A549 (cell line): ENCODE results near the gene DENND5A. TPM values are rescaled to one million over a fixed set of nuclear protein-coding genes. Genes with fewer than 3 reads are reported as not detected.

Experiments used
- ATAC-seq, 2 experiments: fragments of 200-7000 bp in 1 of 2; fragments of >200 bp in 1 of 2; cut with Nextera tagmentation in 1 of 2; cut with Tn5 transposase in 1 of 2; 3 replicates each; pipeline versions ENCODE4 v1.8.0 to v1.9.1; 2018 to 2020; ENCODE audit warnings: mild to moderate bottlenecking in 1 of 2, moderate library complexity in 1 of 2
- CTCF ChIA-PET: fragments of 300-600 bp; sonication (Branson Sonifier 250); formaldehyde crosslinking; extraction: SDS; loops from one replicate; lab custom pipeline; 2021; ENCODE audit warnings: antibody characterized with exemption, inconsistent platforms; lab: Yijun Ruan, JAX
- POLR2A ChIA-PET: fragments of 350-600 bp; formaldehyde crosslinking; extraction: SDS; loops from one replicate; lab custom pipeline; 2021; ENCODE audit warnings: antibody characterized with exemption, inconsistent platforms; lab: Yijun Ruan, JAX
- DNase-seq, 2 experiments: peaks; one replicate each; pipeline versions ENCODE4 v3.0.0 to v3.0.0-alpha.2; 2011 to 2016; ENCODE audit warnings: low read depth in 1 of 2, low spot score in 1 of 2
- FAIRE-seq: peaks from 2 replicates; lab custom pipeline; 2011; peaks lifted over from hg19 to GRCh38; lab: Jason Lieb, UNC
- H3K27ac ChIP-seq, 2 experiments: fragments of >200 bp; sonication (Bioruptor Twin); formaldehyde crosslinking; 3 replicates each; pipeline ENCODE4 v1.5.1; 2016 to 2017
- H3K4me1 ChIP-seq: fragments of >200 bp; sonication (Bioruptor Twin); formaldehyde crosslinking; 3 replicates; pipeline ENCODE4 v1.6.1; 2016
- H3K4me2 ChIP-seq: fragments of >200 bp; sonication (Bioruptor Twin); formaldehyde crosslinking; 3 replicates; pipeline ENCODE4 v1.6.1; 2016
- H3K4me3 ChIP-seq: fragments of >200 bp; sonication (Bioruptor Twin); formaldehyde crosslinking; 3 replicates; pipeline ENCODE4 v1.5.1; 2016
- H3K9me3 ChIP-seq: fragments of >200 bp; sonication (Bioruptor Twin); formaldehyde crosslinking; 3 replicates; pipeline ENCODE4 v1.6.1; 2016
- BHLHE40 ChIP-seq: IDR thresholded peaks from 2 replicates; pipeline ENCODE4 v1.6.1; 2012; ENCODE audit warnings: low read depth, low read length, inconsistent platforms
- EHMT2 ChIP-seq: fragments of 200-600 bp; sonication (generic); IDR thresholded peaks from 2 replicates; pipeline ENCODE4 v1.6.1; 2016; ENCODE audit warnings: antibody characterized with exemption, low read depth, mild to moderate bottlenecking, moderate library complexity
- ESRRA ChIP-seq: fragments of 150-350 bp; IDR thresholded peaks from 2 replicates; pipeline ENCODE4 v1.6.1; 2014; ENCODE audit warnings: mild to moderate bottlenecking, low read length, borderline replicate concordance
- FOSB ChIP-seq: fragments of 250-450 bp; sonication (Bioruptor Pico); IDR thresholded peaks from 2 replicates; pipeline ENCODE4 v1.5.0; 2020; ENCODE audit warnings: mild to moderate bottlenecking, moderate library complexity
- FOXS1 ChIP-seq: fragments of 250-450 bp; sonication (Bioruptor Pico); IDR thresholded peaks from 2 replicates; pipeline ENCODE4 v1.5.0; 2020; ENCODE audit warnings: mild to moderate bottlenecking, moderate library complexity
- HDAC2 ChIP-seq: fragments of 200-600 bp; sonication (generic); IDR thresholded peaks from 2 replicates; pipeline ENCODE4 v1.6.1; 2016
- HES2 ChIP-seq: fragments of >200 bp; sonication (Bioruptor Twin); formaldehyde crosslinking; IDR thresholded peaks from 2 replicates; pipeline ENCODE4 v1.6.1; 2016
- HEYL ChIP-seq: fragments of 250-450 bp; sonication (Bioruptor Pico); IDR thresholded peaks from 2 replicates; pipeline ENCODE4 v1.8.0; 2021; ENCODE audit warnings: mild to moderate bottlenecking, moderate library complexity
- HOXB13 ChIP-seq: fragments of 250-450 bp; sonication (Bioruptor Pico); IDR thresholded peaks from 2 replicates; pipeline ENCODE4 v1.5.0; 2020; ENCODE audit warnings: low read depth, mild to moderate bottlenecking, moderate library complexity
- JUN ChIP-seq, 2 experiments: fragments of >200 bp; sonication (Bioruptor Twin); formaldehyde crosslinking; IDR thresholded peaks; 2 replicates in 1 of 2; 3 replicates in 1 of 2; pipeline ENCODE4 v1.6.1; 2016 to 2017
- JUNB ChIP-seq: fragments of >200 bp; sonication (Bioruptor Twin); formaldehyde crosslinking; IDR thresholded peaks from 2 replicates; pipeline ENCODE4 v1.6.1; 2016
- MAX ChIP-seq: IDR thresholded peaks from 2 replicates; pipeline ENCODE4 v1.6.1; 2012
- MAZ ChIP-seq: fragments of 150-350 bp; IDR thresholded peaks from 2 replicates; pipeline ENCODE4 v1.6.1; 2014; ENCODE audit warnings: antibody characterized with exemption, low read depth, low read length, borderline replicate concordance
- NPAS2 ChIP-seq: fragments of 250-450 bp; sonication (Bioruptor Pico); IDR thresholded peaks from 2 replicates; pipeline ENCODE4 v1.8.0; 2022; ENCODE audit warnings: mild to moderate bottlenecking, moderate library complexity, borderline replicate concordance
- NR3C1 ChIP-seq: fragments of >200 bp; sonication (Bioruptor Twin); formaldehyde crosslinking; IDR thresholded peaks from 3 replicates; pipeline ENCODE4 v1.6.1; 2017
- PBX3 ChIP-seq: IDR thresholded peaks from 2 replicates; pipeline ENCODE4 v1.6.1; 2012
- PHF8 ChIP-seq: fragments of 200-600 bp; sonication (generic); IDR thresholded peaks from 2 replicates; pipeline ENCODE4 v1.6.1; 2016; ENCODE audit warnings: low read depth, mild to moderate bottlenecking, antibody characterized with exemption, moderate library complexity, borderline replicate concordance
- POLR2AphosphoS2 ChIP-seq: conservative IDR thresholded peaks from 2 replicates; pipeline ENCODE4 v1.6.1; 2012; ENCODE audit warnings: low read length, improper control_type of control experiment, inconsistent platforms
- RAD21 ChIP-seq, 2 experiments: fragments of >200 bp in 1 of 2; sonication (Bioruptor Twin) in 1 of 2; formaldehyde crosslinking in 1 of 2; IDR thresholded peaks in 1 of 2; conservative IDR thresholded peaks in 1 of 2; 2 replicates in 1 of 2; 3 replicates in 1 of 2; pipeline ENCODE4 v1.6.1; 2012 to 2018; ENCODE audit warnings: inconsistent platforms in 1 of 2
- RCOR1 ChIP-seq: fragments of 150-350 bp; IDR thresholded peaks from 2 replicates; pipeline ENCODE4 v1.6.1; 2014; ENCODE audit warnings: antibody characterized with exemption, low read length, low read depth
- SREBF2 ChIP-seq: fragments of 450-650 bp; IDR thresholded peaks from 2 replicates; pipeline ENCODE4 v1.6.1; 2014; ENCODE audit warnings: mild to moderate bottlenecking, moderate library complexity
- TFCP2L1 ChIP-seq: fragments of 250-450 bp; sonication (Bioruptor Pico); IDR thresholded peaks from 2 replicates; pipeline ENCODE4 v1.5.0; 2021; ENCODE audit warnings: mild to moderate bottlenecking
- TP53 ChIP-seq: fragments of 250-450 bp; sonication (Bioruptor Pico); IDR thresholded peaks from 2 replicates; pipeline ENCODE4 v1.5.0; 2021; ENCODE audit warnings: mild to moderate bottlenecking, moderate library complexity
- ZC3H11A ChIP-seq: fragments of 450-650 bp; IDR thresholded peaks from 2 replicates; pipeline ENCODE4 v1.6.1; 2014; ENCODE audit warnings: antibody characterized with exemption, mild to moderate bottlenecking
- ZSCAN20 ChIP-seq: fragments of 250-450 bp; sonication (Bioruptor Pico); IDR thresholded peaks from 2 replicates; pipeline ENCODE4 v1.8.0; 2022; ENCODE audit warnings: mild to moderate bottlenecking, moderate library complexity
- WGBS: methylation state at CpG from one replicate; pipeline ENCODE4 v1.1.6; 2017; ENCODE audit errors: missing lambda C conversion rate; 5-methylcytosine and 5-hydroxymethylcytosine counted together
- polyA plus RNA-seq, 4 experiments: library from polyadenylated mRNA; depleted of rRNA in 3 of 4; stranded (reverse); fragments of >200 nt; fragmentation: RNase III in 1 of 4; extraction: RNeasy Plus Mini Kit Qiagen cat#74134 plus additional on column Dnase treatment in 1 of 4; gene quantifications; 2 replicates in 3 of 4; 3 replicates in 1 of 4; pipeline ENCODE4 v1.2.3, GENCODE V29; 2011 to 2017
- TF ChIP-seq, protein P1 (sequence below): fragments of >200 bp; sonication (Bioruptor Twin); formaldehyde crosslinking; IDR thresholded peaks from 3 replicates; pipeline ENCODE4 v1.6.1; 2016
- TF ChIP-seq, protein P2 (sequence below): fragments of 250-450 bp; sonication (Bioruptor Pico); IDR thresholded peaks from 2 replicates; pipeline ENCODE4 v1.5.0; 2021; ENCODE audit warnings: mild to moderate bottlenecking, moderate library complexity, borderline replicate concordance

Gene DENND5A
- polyA plus RNA-seq, 2 of the 4 experiments (the other 2 are of a cell fraction): 36.6 to 88.7 TPM

GRCh38 chr11:9269492-9270013 lies 4.4 kb upstream of the DENND5A start:
- no peak overlapping the region for H3K27ac ChIP-seq
- no peak for ATAC-seq
- WGBS: 92% methylated on average over 2 of the region's 2 CpGs
- no peaks in the 10 kb centered on the region for H3K9me3 ChIP-seq
- DNase-seq: no peak
- H3K4me3 ChIP-seq: no peak overlapping the region
- ChIA-PET POLR2A (no interaction called here), CTCF (interaction anchor here (0.7 to 0.8 kb wide), 2 partner anchors 9 to 344 kb away, joined by 3 to 5 read pairs; no protein-coding TSS in a partner anchor)
- no peak overlapping the region for H3K4me2 ChIP-seq
- no peak for FAIRE-seq
- H3K4me1 ChIP-seq: peaks cover 4% of the 10 kb centered on the region
- TF ChIP-seq, protein P1, sequence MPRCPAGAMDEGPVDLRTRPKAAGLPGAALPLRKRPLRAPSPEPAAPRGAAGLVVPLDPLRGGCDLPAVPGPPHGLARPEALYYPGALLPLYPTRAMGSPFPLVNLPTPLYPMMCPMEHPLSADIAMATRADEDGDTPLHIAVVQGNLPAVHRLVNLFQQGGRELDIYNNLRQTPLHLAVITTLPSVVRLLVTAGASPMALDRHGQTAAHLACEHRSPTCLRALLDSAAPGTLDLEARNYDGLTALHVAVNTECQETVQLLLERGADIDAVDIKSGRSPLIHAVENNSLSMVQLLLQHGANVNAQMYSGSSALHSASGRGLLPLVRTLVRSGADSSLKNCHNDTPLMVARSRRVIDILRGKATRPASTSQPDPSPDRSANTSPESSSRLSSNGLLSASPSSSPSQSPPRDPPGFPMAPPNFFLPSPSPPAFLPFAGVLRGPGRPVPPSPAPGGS: no peak
- no peak for TF ChIP-seq SREBF2
- TF ChIP-seq, protein P2, sequence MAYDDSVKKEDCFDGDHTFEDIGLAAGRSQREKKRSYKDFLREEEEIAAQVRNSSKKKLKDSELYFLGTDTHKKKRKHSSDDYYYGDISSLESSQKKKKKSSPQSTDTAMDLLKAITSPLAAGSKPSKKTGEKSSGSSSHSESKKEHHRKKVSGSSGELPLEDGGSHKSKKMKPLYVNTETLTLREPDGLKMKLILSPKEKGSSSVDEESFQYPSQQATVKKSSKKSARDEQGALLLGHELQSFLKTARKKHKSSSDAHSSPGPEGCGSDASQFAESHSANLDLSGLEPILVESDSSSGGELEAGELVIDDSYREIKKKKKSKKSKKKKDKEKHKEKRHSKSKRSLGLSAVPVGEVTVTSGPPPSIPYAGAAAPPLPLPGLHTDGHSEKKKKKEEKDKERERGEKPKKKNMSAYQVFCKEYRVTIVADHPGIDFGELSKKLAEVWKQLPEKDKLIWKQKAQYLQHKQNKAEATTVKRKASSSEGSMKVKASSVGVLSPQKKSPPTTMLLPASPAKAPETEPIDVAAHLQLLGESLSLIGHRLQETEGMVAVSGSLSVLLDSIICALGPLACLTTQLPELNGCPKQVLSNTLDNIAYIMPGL (CRISPR knock-in tag): no peak
- no peak for TF ChIP-seq JUN (IDR thresholded peaks at IDR 0.05)
- no peak for TF ChIP-seq RCOR1
- no peak for TF ChIP-seq POLR2AphosphoS2
- TF ChIP-seq HDAC2: no peak
- no peak for TF ChIP-seq JUNB
- no peak for TF ChIP-seq RAD21 (conservative IDR thresholded peaks at IDR 0.05 in 1 of 2, IDR thresholded peaks at IDR 0.05 in 1 of 2)
- no peak for TF ChIP-seq NR3C1
- no peak for TF ChIP-seq TP53 (CRISPR knock-in tag)
- no peak for TF ChIP-seq MAX
- TF ChIP-seq HES2: no peak
- no peak for TF ChIP-seq MAZ
- TF ChIP-seq NPAS2 (CRISPR knock-in tag): no peak

- no peak for FAIRE-seq
- H3K4me3 ChIP-seq: no peak overlapping the region
- 96% methylated on average over 4 of the region's 4 CpGs for WGBS
- H3K27ac ChIP-seq: no peak overlapping the region
- no peaks in the 10 kb centered on the region for H3K9me3 ChIP-seq
- no peak for TF ChIP-seq ZC3H11A
- no peak for TF ChIP-seq RAD21 (conservative IDR thresholded peaks at IDR 0.05 in 1 of 2, IDR thresholded peaks at IDR 0.05 in 1 of 2)
- no peak for TF ChIP-seq ESRRA
- no peak for TF ChIP-seq PHF8
- no peak for TF ChIP-seq HOXB13
- no peak for TF ChIP-seq JUNB
- TF ChIP-seq BHLHE40: no peak
- TF ChIP-seq, all 56 proteins: peak for 0
- Histone ChIP-seq H3K4me2 (no peak overlapping the region), H3K4me1 (peaks cover 11% of the 10 kb centered on the region)
- ChIA-PET POLR2A (no interaction called here), CTCF (interaction anchor here (0.6 kb wide), 1 partner anchor 19 kb away, joined by 3 read pairs; no protein-coding TSS in a partner anchor)
- ATAC-seq (no peak), DNase-seq (no peak)
Measured at GRCh38 chr11:9267680-9268079, 2.5 kb upstream of the DENND5A start.

GRCh38 chr11:9266926-9267325 lies 1.8 kb upstream of the DENND5A start:
- no peak overlapping the region for H3K4me3 ChIP-seq
- DNase-seq (no peak), FAIRE-seq (no peak), ATAC-seq (no peak)
- H3K9me3 ChIP-seq: no peaks in the 10 kb centered on the region
- TF ChIP-seq FOXS1 (no peak), NPAS2 (CRISPR knock-in tag) (no peak), TFCP2L1 (no peak), PHF8 (no peak), PBX3 (no peak), JUNB (no peak), FOSB (CRISPR knock-in tag) (no peak), ZSCAN20 (no peak), EHMT2 (no peak), HEYL (CRISPR knock-in tag) (no peak)
- ChIA-PET POLR2A (no interaction called here), CTCF (no interaction called here)
- no peak overlapping the region for H3K4me2 ChIP-seq
- no peak overlapping the region for H3K27ac ChIP-seq
- WGBS: 92% methylated on average over 8 of the region's 8 CpGs
- peaks cover 16% of the 10 kb centered on the region for H3K4me1 ChIP-seq
